Activated CD8-positive, alpha-beta memory T cell treated with anti-CD3 and anti-CD28 coated beads for 4 hours (primary cell): ENCODE measurements around the gene NOVA2.
A peak's percentile ranks its signal among the peaks of the same experiment; 100 is the strongest.

Source experiments
- DNase-seq, 2 donors: peaks; one replicate each; pipeline ENCODE4 v3.0.0-alpha.2; 2020; ENCODE audit warnings: low read depth in 2 of 2

NOVA2 gene

GRCh38 chr19:45924891-45925447, 48.7 kb downstream of the NOVA2 start:
- DNase-seq = no peak

GRCh38 chr19:45922281-45922680, 51.4 kb downstream of the NOVA2 start:
- no peak for DNase-seq

- no peak for DNase-seq
Measured at GRCh38 chr19:45920458-45920857, 53.2 kb downstream of the NOVA2 start.

- DNase-seq = no peak
Measured at GRCh38 chr19:45919678-45920077, 54.0 kb downstream of the NOVA2 start.

- no peak for DNase-seq
Measured at GRCh38 chr19:45918721-45919120, 54.9 kb downstream of the NOVA2 start.

- no peak for DNase-seq
Measured at GRCh38 chr19:45917421-45918091, 56.1 kb downstream of the NOVA2 start.

GRCh38 chr19:45913874-45914830, 59.5 kb downstream of the NOVA2 start, which contains the start of gene NANOS2:
TSS of gene NANOS2 (minus strand) at chr19:45914778. CDS start at chr19:45914693, 85 bp downstream.
- no peak for DNase-seq

GRCh38 chr19:45911291-45911690, 62.4 kb downstream of the NOVA2 start:
- no peak for DNase-seq

- no peak for DNase-seq
Measured at GRCh38 chr19:45908956-45909355, 64.7 kb downstream of the NOVA2 start.

GRCh38 chr19:45906221-45906620, 67.4 kb downstream of the NOVA2 start:
- no peak for DNase-seq

- DNase-seq = no peak
Measured at GRCh38 chr19:45905011-45905410, 68.7 kb downstream of the NOVA2 start.

GRCh38 chr19:45902651-45903625, 70.7 kb downstream of the NOVA2 start:
- DNase-seq = peak; percentile 97 to 99

- DNase-seq = no peak
Measured at GRCh38 chr19:45901912-45902650, 71.6 kb downstream of the NOVA2 start, which contains the start of gene MYPOP. TSS of gene MYPOP (minus strand) at chr19:45902613. CDS start at chr19:45901773, 840 bp downstream.

- DNase-seq = no peak
Measured at GRCh38 chr19:45901432-45901911, 72.2 kb downstream of the NOVA2 start.

GRCh38 chr19:45900738-45901431, 72.8 kb downstream of the NOVA2 start:
- no peak for DNase-seq

GRCh38 chr19:45899919-45900589, 73.6 kb downstream of the NOVA2 start:
- DNase-seq = no peak

- DNase-seq = no peak
Measured at GRCh38 chr19:45899253-45899652, 74.4 kb downstream of the NOVA2 start.

- DNase-seq = no peak
Measured at GRCh38 chr19:45897261-45897812, 76.3 kb downstream of the NOVA2 start.
